Measurements from ENCODE around the gene LAMA3. TPM values are rescaled to one million over a fixed set of nuclear protein-coding genes. Genes with fewer than 3 reads are reported as not detected.

Gene LAMA3
- total RNA-seq, 2 experiments from 2014 or later: 0.07 TPM; not detected in 1

DNA sequence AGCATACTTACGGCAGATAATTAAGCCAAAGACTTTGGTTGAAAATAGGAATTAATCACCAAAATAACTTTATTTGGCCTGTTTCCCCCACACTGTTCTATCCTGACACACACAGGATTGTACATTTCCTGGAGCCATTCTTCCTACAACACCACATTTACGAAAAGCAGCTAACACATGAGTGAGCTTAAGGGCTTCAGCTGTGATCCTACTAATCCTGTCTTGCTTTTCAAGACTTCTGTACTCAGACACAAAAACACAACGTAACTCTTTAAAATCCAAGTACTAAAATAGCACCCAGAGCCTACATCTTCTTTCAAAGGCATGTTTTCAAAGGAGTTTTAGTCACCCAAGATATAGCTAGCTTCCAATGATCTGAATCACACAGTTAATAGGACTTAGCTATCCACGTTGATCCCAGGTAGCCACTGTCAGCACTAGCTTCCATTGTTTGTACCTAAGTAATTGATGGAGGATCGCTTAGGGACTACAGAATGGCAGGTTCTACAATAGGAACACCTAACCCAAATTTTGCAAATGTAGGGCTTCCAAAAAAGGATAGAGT, 282.5 kb downstream of the LAMA3 start:
- ChIA-PET POLR2A (interaction anchor here (0.9 to 1.3 kb wide), 2 partner anchors 15 to 39 kb away, joined by 3 to 5 read pairs; no protein-coding TSS in a partner anchor), CTCF (interaction anchor here (0.8 to 1.8 kb wide), 7 partner anchors 15 to 517 kb away, joined by 3 to 6 read pairs (median 4); no protein-coding TSS in a partner anchor)
- Mint-ChIP-seq H3K9me3 (peaks cover 8% of the 10 kb centered on the region), H3K4me3 (no peak overlapping the region), H3K4me1 (ENCODE audit: low read depth) (peaks cover 89% of the 10 kb centered on the region), H3K27me3 (peaks cover 2% of the 10 kb centered on the region), H3K36me3 (peaks cover 9% of the 10 kb centered on the region), H3K27ac (no peak overlapping the region)
- DNase-seq: no peak
- intact Hi-C loops (cut with micrococcal nuclease): loop anchor here (1.0 to 10.0 kb wide), 6 partner anchors 16 to 105 kb away; no protein-coding TSS in a partner anchor

DNA sequence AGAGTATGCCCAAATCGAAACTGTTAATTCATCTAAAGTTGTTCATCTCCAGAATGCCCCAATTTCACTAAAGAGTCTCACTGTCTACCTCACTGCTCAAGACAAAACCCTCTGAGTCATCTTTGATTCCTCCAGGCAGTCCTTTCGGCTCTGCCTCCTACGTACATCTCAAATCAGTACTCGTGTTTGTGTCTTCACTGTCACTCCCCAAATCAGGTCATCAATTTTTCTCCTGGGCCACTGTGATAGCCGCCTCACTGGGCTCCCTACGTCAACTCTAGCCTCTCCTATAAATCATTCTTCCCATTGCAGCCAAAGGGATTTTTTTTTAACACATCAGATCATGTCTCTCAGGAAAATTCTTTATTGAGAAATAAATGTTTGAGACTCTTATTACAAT, 283.2 kb downstream of the LAMA3 start:
- intact Hi-C loops (cut with micrococcal nuclease): loop anchor here (1.0 to 10.0 kb wide), 6 partner anchors 15 to 104 kb away; no protein-coding TSS in a partner anchor
- Mint-ChIP-seq H3K4me1 (ENCODE audit: low read depth) (peaks cover 88% of the 10 kb centered on the region), H3K27me3 (peaks cover 2% of the 10 kb centered on the region), H3K27ac (peak overlapping the region; percentile 61), H3K9me3 (peaks cover 8% of the 10 kb centered on the region), H3K36me3 (peaks cover 14% of the 10 kb centered on the region), H3K4me3 (peak overlapping the region; percentile 30)
- DNase-seq: peak; percentile 70
- ChIA-PET CTCF (interaction anchor here (0.8 to 1.8 kb wide), 4 partner anchors 15 to 517 kb away, joined by 3 to 5 read pairs (median 3); no protein-coding TSS in a partner anchor), POLR2A (interaction anchor here (0.9 kb wide), 1 partner anchor 38 kb away, joined by 3 read pairs; no protein-coding TSS in a partner anchor)

DNA sequence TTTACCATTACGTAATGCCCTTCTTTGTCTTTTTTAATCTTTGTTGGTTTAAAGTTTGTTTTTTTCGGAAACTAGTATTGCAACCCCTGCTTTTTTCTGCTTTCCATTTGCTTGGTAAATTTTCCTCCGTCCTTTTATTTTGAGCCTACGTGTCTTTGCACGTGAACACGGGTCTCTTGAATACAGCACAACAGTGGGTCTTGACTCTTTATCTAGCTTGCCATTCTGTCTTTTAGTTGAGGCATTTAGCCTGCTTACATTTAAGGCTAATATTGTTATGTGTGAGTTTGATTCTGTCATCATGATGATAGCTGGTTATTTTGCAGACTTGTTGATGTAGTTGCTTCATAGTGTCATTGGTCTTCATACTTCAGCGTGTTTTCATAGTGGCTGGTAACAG, 287.9 kb downstream of the LAMA3 start:
- intact Hi-C loops (cut with micrococcal nuclease): loop anchor here (10.0 kb wide), 1 partner anchor 52 kb away; no protein-coding TSS in a partner anchor
- Mint-ChIP-seq H3K9me3 (peaks cover 8% of the 10 kb centered on the region), H3K36me3 (peaks cover 14% of the 10 kb centered on the region), H3K27ac (no peak overlapping the region), H3K4me3 (no peak overlapping the region), H3K27me3 (peaks cover 5% of the 10 kb centered on the region), H3K4me1 (ENCODE audit: low read depth) (peaks cover 64% of the 10 kb centered on the region)
- ChIA-PET POLR2A (no interaction called here), CTCF (interaction anchor here (0.6 kb wide), 1 partner anchor 355 kb away, joined by 4 read pairs; no protein-coding TSS in a partner anchor)
- DNase-seq: no peak

DNA sequence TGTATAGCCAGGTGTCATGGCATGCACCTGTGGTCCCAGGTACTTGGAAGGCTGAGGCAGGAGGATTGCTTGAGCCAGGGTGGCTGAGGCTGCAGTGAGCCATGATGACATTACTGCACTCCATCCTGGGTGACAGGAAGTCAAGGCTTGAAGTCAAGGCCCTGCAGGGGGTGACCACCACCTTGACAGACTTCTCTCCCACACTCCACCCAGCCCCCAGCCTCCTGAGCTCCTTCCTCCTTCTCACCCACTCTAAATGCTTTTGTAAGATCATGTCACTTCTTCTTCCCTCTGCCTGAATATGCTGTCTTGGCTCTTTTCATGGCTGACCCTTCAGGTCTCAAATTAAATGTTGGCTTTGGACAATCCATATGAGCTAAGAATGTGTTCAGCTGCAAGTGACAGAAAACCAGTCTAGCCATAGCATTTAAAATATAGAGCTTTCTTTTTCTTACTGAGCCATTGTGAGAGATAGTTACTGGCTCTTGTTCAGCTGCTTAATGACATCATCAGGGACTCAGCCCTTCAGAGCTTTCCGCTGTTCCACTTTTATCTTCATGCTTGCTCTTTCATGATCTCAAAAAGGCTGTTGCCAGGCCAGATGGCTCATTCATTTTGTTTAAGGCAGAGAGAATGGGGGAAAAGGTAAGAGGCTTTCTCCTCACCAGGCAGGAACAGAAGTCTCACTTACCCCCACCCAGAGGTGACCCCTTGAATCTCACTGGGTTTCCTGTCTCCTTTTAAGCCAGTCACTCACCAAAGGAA, 288.6 kb downstream of the LAMA3 start:
- H3K4me1 Mint-ChIP-seq (ENCODE audit: low read depth): peaks cover 62% of the 10 kb centered on the region
- CTCF ChIA-PET: interaction anchor here (1.0 kb wide), 2 partner anchors 9 to 13 kb away, joined by 3 read pairs; no protein-coding TSS in a partner anchor

DNA sequence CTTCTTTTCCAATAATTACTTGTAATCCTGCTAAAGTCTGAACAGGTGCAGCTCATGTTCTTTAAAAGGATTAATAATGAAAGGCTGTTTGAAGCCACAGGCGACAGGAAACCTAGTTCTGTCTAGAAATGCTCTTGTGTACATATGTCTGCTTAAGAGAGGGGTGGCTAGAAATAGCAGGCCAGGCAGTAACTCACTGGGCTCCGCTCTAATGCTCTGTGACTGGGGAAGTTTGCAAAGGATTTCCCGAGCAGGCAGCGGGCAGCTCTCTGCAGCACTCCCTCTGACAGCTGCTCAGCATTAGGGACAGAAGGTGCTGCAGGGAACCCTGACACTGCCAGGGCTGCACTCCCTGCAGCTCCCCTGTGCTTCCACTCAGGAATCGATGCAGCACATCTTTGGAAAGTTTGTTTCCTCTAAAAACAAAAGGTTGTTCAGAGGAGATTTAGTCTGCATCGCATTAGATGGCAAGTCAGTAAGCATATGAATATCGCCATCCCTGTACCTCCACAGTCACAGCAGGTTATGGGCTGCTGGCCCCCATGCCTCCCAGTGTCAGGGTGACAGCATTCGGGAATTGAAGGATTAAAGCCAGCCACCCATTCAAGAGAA, 292.2 kb downstream of the LAMA3 start:
- ChIA-PET CTCF (no interaction called here), POLR2A (no interaction called here)
- H3K27ac Mint-ChIP-seq: no peak overlapping the region
- H3K36me3 Mint-ChIP-seq: peaks cover 7% of the 10 kb centered on the region
- no peak for DNase-seq
- peaks cover 44% of the 10 kb centered on the region for H3K4me1 Mint-ChIP-seq (ENCODE audit: low read depth)
- peaks cover 3% of the 10 kb centered on the region for H3K27me3 Mint-ChIP-seq
- no peaks in the 10 kb centered on the region for H3K9me3 Mint-ChIP-seq
- intact Hi-C loops (cut with micrococcal nuclease): no loop called here
- H3K4me3 Mint-ChIP-seq: no peak overlapping the region

More for the DNA sequence above, 288.6 kb downstream of the LAMA3 start:
- no peak for DNase-seq
- intact Hi-C loops (cut with micrococcal nuclease): loop anchor here (10.0 kb wide), 1 partner anchor 53 kb away; no protein-coding TSS in a partner anchor
- POLR2A ChIA-PET: no interaction called here
- H3K9me3 Mint-ChIP-seq: peaks cover 8% of the 10 kb centered on the region
- H3K4me3 Mint-ChIP-seq: no peak overlapping the region
- peak overlapping the region; percentile 55 for H3K27ac Mint-ChIP-seq
- H3K36me3 Mint-ChIP-seq: peaks cover 14% of the 10 kb centered on the region
- H3K27me3 Mint-ChIP-seq: peaks cover 5% of the 10 kb centered on the region

DNA sequence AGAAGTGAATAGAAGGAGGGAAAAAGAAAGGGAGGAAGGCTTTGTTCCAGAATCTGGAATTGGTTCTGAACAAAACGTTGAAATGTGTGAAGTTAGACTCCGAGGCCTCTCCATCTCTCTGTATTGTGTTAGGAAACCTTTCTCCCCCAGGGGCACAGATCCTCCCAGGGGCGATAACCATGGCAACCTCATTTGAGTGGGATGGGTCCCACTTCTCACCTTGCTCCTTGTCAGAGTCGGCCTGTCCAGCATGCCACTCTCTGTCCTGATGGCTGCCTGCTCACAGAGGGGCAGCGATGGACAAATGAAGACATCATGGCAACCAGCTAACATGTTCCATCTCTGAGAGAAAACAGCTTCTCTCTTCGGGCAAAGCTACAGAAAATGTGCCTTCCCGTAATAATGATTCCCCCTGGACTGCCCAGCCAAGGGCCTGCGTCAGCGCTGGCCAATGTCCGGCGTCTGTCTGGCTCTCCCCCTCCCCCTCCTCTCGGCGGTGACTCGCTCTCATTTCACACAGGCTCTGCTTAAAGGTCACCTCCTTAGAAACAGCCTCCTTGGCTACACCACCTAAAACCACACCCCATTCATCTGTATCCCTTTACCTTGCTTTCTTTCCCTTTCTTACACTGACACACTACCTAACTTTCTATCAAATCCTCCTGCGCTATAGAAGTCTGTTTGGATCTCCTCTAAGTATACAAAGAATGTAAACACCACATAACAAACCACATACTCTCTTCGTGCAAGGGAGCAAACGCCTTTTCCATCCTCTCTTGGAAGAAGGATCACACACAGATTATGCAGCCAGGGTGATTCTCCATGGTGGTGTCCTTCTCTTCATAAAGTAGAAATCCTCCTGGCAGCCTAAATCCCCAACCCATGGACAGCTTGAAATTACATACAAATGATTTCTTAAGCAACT, 293.2 kb downstream of the LAMA3 start:
- intact Hi-C loops (cut with micrococcal nuclease): no loop called here
- Mint-ChIP-seq H3K36me3 (peaks cover 3% of the 10 kb centered on the region), H3K4me3 (no peak overlapping the region), H3K27me3 (peaks cover 3% of the 10 kb centered on the region), H3K27ac (no peak overlapping the region), H3K4me1 (ENCODE audit: low read depth) (peaks cover 49% of the 10 kb centered on the region), H3K9me3 (no peaks in the 10 kb centered on the region)
- no peak for DNase-seq
- ChIA-PET CTCF (no interaction called here), POLR2A (no interaction called here)

DNA sequence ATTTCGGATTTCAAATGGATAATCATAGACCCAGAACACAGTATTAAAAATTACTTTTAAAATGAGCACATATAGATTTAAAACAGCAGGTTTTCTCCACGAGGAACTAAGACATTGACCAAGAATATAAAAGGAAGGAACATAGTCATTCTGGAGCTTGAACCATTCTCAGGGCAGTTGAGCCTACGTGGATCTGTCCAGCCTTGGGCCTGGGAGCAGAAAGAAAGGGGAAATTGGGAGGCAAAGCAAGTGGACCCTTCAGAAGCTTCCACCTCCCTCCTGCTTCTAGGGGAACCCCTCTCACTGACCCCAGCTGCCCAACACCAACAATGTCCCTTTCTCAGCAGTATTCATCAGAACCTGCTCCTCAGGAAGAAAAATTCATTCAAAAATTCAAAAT, 293.9 kb downstream of the LAMA3 start:
- ChIA-PET POLR2A (no interaction called here), CTCF (no interaction called here)
- Mint-ChIP-seq H3K4me3 (no peak overlapping the region), H3K27ac (no peak overlapping the region), H3K9me3 (no peaks in the 10 kb centered on the region), H3K4me1 (ENCODE audit: low read depth) (peaks cover 47% of the 10 kb centered on the region), H3K27me3 (peaks cover 3% of the 10 kb centered on the region), H3K36me3 (peaks cover 4% of the 10 kb centered on the region)
- DNase-seq: no peak
- intact Hi-C loops (cut with micrococcal nuclease): no loop called here

DNA sequence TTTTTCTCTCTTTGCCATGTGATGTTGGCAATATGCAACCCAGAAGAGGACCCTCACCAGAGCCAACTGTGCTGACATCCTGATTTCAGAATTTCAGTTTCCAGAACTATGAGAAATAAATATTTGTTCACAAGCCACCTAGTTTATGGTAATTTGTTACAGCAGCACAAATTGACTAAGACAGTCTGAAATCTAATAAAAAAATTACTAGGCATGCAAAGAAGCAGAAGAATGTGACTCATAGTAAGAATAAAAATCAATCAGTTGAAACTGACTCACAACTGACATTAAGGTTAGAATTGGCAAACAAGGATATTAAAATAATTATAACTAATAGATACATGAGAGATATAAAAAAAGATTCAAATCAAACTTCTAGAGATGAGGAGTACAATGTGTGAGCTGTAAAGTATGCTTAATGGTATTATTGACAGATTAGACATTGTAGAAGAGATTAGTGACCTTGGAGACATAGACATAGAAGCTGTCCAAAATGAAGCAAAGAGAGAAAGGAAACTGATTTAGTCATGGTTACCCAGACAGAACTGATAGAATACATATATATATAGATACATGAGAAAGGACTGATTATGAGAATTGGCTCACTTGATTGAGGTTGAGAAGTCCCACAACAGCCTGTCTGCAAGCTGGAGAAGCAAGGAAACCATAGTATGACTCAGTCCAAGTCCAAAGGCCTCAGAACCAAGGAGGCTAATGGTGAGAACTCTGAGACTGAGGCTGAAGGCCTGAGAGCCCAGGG, 297.5 kb downstream of the LAMA3 start:
- intact Hi-C loops (cut with micrococcal nuclease): loop anchor here (1.0 kb wide), 2 partner anchors 14 to 158 kb away; no protein-coding TSS in a partner anchor
- POLR2A ChIA-PET: interaction anchor here (1.2 to 1.9 kb wide), 3 partner anchors 15 to 44 kb away, joined by 3 to 5 read pairs (median 4); no protein-coding TSS in a partner anchor
- CTCF ChIA-PET: interaction anchor here (0.7 to 1.4 kb wide), 3 partner anchors 9 to 89 kb away, joined by 3 to 4 read pairs (median 3); no protein-coding TSS in a partner anchor
- peaks cover 66% of the 10 kb centered on the region for H3K4me1 Mint-ChIP-seq (ENCODE audit: low read depth)
- peak overlapping the region; percentile 5 for H3K27ac Mint-ChIP-seq
- H3K9me3 Mint-ChIP-seq: no peaks in the 10 kb centered on the region
- no peak overlapping the region for H3K4me3 Mint-ChIP-seq
- peaks cover 4% of the 10 kb centered on the region for H3K36me3 Mint-ChIP-seq
- DNase-seq: no peak
- H3K27me3 Mint-ChIP-seq: peaks cover 1% of the 10 kb centered on the region

DNA sequence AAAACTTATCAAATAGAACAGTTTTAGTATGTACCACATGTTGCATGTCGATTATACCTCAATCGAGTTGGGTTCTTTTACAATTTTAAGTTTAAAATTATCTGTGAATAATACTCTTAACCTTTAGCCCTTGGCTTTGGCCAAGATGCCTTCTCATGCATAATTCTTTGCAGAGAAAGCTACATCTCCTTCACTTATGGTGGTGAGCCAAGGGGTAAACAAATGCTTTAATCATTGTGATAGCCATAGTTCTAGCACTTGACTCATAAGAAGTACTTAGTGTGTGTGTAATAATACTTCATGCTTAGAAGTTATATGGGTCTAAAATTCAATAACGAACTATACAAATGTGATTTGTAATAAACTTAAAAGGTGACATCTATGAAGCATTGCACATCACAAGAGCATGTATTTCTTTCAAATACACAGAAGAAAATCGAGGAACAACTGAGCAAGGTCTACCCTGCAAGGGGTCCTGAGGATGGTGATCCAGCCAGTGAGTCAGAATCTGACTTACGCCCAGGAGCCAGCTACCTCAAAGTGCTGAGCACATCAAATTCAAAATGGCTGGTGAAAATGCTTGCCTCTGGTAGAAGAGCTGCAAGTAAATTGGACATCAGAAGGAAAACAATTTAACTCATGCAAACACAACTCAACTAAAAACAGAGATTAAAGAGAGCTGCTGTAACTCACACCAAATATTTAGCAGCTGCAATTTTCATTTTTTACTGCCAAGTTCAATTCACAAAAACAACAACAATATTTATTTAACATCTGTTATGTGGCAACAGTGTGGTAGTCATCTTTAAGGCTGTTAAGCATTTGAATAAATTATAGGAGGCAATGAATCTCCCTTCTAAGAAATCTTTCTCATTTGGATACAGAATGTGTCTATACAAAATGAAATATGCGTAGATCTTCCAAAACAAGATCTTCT, 301.5 kb downstream of the LAMA3 start:
- Mint-ChIP-seq H3K27me3 (no peaks in the 10 kb centered on the region), H3K4me1 (ENCODE audit: low read depth) (peaks cover 83% of the 10 kb centered on the region), H3K4me3 (no peak overlapping the region), H3K36me3 (peaks cover 4% of the 10 kb centered on the region), H3K27ac (peak overlapping the region; percentile 8), H3K9me3 (no peaks in the 10 kb centered on the region)
- intact Hi-C loops (cut with micrococcal nuclease): loop anchor here (5.0 kb wide), 1 partner anchor 422 kb away; no protein-coding TSS in a partner anchor
- CTCF ChIA-PET: interaction anchor here (0.6 to 1.2 kb wide), 7 partner anchors 10 to 103 kb away, joined by 3 to 4 read pairs (median 3); no protein-coding TSS in a partner anchor
- POLR2A ChIA-PET: no interaction called here
- no peak for DNase-seq
